ENCODE measurements around the gene LMAN1.

- TF ChIP-seq CTCF (IDR thresholded peaks at IDR 0.05) (no peak), POLR2AphosphoS5 (IDR thresholded peaks at IDR 0.05) (no peak)
These were observed 18.8 kb downstream of the LMAN1 start for GRCh38 chr18:59340312-59340711.

Measured in prostate gland (tissue), 2 donors.